ENCODE data around the gene PALMD.

DNA sequence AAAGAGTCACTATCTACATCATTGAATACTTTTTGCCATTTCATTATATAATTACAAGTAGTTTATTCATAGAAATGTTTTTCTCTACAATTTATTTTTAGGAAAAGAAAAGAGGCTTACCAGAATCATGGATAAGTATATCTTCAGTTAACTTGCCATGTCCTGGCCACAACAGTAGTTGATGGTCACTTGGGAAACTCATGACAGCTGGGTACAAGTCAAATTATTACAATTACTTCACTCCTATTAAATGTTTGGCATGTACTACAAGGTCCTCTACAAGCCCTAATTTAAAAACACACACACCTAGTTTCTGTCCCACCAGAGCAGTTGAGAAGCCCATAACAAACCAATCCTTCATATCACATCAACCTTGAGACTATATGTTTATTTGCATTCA is 29.4 kb downstream of the PALMD start:
- no peak for TF ChIP-seq CTCF (IDR thresholded peaks at IDR 0.05)
- no peak for TF ChIP-seq RAD21 (IDR thresholded peaks at IDR 0.05; ENCODE audit: low read length)
- TF ChIP-seq EZH2phosphoT487 (IDR thresholded peaks at IDR 0.05; ENCODE audit: borderline replicate concordance, low read depth) = no peak
- no peak for TF ChIP-seq SMC3 (IDR thresholded peaks at IDR 0.05; ENCODE audit: low read depth, low read length)
- no peak for TF ChIP-seq YY1 (IDR thresholded peaks at IDR 0.05; ENCODE audit: low read depth)
- TF ChIP-seq USF2 (IDR thresholded peaks at IDR 0.05; ENCODE audit: borderline replicate concordance, low read depth, low read length) = no peak
